Mucosa of rectum (tissue), 2 donors: ENCODE results near the gene MLPH.
"Not testable (repeated sequence)": the region's sequence is repeated elsewhere in the genome, so short reads cannot be mapped to it uniquely, and the experiment has no call there.

Experiments used
- H3K27ac ChIP-seq, 2 donors: one replicate each; pipeline ENCODE4 v1.7.0; 2013; ENCODE audit warnings: inconsistent platforms in 2 of 2, low read depth in 2 of 2, low read length in 2 of 2
- H3K27me3 ChIP-seq, 2 donors: one replicate each; pipeline ENCODE4 v1.7.0; 2013; ENCODE audit warnings: low read length in 2 of 2; ENCODE audit not compliant: control insufficient read depth in 2 of 2, insufficient read depth in 2 of 2
- H3K36me3 ChIP-seq, 2 donors: one replicate each; pipeline ENCODE4 v1.7.0; 2013; ENCODE audit warnings: low read length in 2 of 2; ENCODE audit not compliant: control insufficient read depth in 2 of 2, insufficient read depth in 2 of 2
- H3K4me1 ChIP-seq, 2 donors: one replicate each; pipeline ENCODE4 v1.7.0; 2013; ENCODE audit warnings: low read length in 2 of 2, mild to moderate bottlenecking in 1 of 2; ENCODE audit not compliant: control insufficient read depth in 2 of 2, insufficient read depth in 2 of 2
- H3K4me3 ChIP-seq, 2 donors: one replicate each; pipeline ENCODE4 v1.7.0; 2013; ENCODE audit warnings: low read length in 2 of 2
- H3K9ac ChIP-seq, 2 donors: one replicate each; pipeline ENCODE4 v1.7.0; 2013; ENCODE audit warnings: low read length in 2 of 2, low read depth in 1 of 2, mild to moderate bottlenecking in 1 of 2
- H3K9me3 ChIP-seq, 2 donors: one replicate each; pipeline ENCODE4 v1.7.0; 2013; ENCODE audit warnings: low read length in 2 of 2; ENCODE audit not compliant: control insufficient read depth in 2 of 2
- donor health status: healthy.
- donor health status: Normal muscosa, but diverticular disease.

MLPH gene

DNA sequence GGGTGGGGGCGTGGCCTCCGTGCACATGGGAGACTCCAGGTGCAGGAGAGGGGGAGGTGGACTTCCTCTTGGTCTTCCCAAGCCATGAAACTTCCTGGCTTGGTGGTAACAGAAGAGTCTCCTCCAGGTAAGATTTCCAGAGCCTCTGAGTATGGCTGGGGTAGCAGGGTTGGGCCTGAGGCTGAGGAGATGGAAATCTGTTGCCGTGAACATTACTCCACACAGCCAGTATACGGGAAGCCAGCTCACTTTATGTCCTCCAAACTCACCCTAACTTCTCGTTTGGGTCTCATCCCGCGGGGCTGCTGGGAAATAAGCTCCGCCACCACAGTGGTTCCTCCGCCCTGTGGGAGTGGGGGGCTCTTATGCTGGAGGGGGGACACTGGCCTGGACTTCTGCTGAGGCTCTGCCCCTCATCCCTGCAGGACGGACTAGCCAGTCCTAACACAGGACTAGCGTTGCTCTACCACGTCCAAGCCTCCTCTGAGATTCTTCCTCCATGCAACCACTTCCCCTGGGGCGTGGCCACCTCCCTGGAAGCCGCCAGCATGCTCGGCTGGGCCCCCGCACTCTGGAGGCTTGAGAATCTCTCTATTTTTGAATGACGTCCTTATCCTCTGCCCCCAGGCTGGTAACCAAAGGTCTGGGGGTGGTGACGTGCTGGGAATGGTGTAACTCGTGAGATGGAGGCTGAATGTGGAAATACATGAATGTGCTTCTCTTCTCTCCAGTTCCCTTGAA lies 104.3 kb downstream of the MLPH start:
- H3K27me3 ChIP-seq: no peaks in the 10 kb centered on the region
- peaks cover 3 to 18% of the 10 kb centered on the region in 2 donors for H3K4me1 ChIP-seq
- no peaks in the 10 kb centered on the region for H3K9me3 ChIP-seq
- peak overlapping the region; percentile 68 to 79 for H3K4me3 ChIP-seq
- peak overlapping the region; percentile 42 to 44 for H3K9ac ChIP-seq
- H3K27ac ChIP-seq: peak overlapping the region; percentile 85 to 89
- no peaks in the 10 kb centered on the region for H3K36me3 ChIP-seq

DNA sequence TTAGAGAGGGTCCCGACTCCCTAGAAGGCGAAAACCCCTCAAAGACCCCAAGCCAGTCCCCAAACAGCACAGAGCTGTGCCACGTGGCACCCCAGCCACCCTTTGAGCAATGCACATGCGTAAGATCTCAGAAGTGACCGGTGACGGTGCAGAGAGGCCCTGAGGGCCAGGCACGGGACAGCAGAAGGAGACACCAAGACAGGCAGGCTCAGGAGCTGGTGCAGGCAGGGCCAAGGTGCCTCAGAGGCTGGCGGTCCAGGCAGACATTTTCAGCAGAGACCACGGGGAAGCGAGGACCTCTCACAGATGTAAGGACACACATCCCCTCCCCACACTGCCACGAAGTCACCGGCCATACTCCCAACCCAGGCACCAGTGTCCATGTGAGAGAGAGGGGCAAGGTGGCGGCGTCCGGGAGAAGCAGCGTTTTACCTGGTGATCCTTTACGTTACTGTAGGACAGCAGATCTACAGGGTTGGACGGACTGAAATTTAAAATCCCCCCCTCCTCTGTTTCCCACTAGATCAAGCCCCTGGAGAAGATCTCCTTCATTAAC lies 105.5 kb downstream of the MLPH start:
- Histone ChIP-seq H3K9me3 (no peaks in the 10 kb centered on the region), H3K9ac (no peak overlapping the region), H3K27ac (no peak overlapping the region), H3K4me1 (peaks cover 3 to 18% of the 10 kb centered on the region in 2 donors), H3K36me3 (no peaks in the 10 kb centered on the region), H3K27me3 (no peaks in the 10 kb centered on the region), H3K4me3 (no peak overlapping the region)

DNA sequence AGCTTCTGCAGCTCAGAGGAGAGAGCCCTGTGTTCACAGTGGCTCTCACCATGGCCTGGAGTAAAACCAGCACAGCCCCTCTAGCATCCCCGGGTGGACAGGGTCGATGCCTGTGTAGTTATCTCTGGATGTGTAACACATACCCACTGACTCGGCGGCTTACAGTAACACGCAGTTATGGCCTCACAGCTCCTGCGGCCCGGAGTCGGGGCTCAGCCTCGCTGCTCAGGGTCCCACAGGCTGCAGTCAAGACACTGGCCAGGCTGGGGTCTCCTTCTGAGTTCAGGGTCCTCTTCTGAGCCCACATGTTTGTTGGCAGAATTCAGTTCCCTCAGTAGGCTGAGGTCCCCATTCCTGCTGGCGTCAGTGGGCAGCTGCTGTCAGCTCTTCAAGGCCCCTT lies 106.0 kb downstream of the MLPH start:
- no peaks in the 10 kb centered on the region for H3K36me3 ChIP-seq
- H3K27ac ChIP-seq: no peak overlapping the region
- peaks cover 3 to 18% of the 10 kb centered on the region in 2 donors for H3K4me1 ChIP-seq
- H3K4me3 ChIP-seq: no peak overlapping the region
- H3K27me3 ChIP-seq: no peaks in the 10 kb centered on the region
- no peak overlapping the region for H3K9ac ChIP-seq
- H3K9me3 ChIP-seq: no peaks in the 10 kb centered on the region

DNA sequence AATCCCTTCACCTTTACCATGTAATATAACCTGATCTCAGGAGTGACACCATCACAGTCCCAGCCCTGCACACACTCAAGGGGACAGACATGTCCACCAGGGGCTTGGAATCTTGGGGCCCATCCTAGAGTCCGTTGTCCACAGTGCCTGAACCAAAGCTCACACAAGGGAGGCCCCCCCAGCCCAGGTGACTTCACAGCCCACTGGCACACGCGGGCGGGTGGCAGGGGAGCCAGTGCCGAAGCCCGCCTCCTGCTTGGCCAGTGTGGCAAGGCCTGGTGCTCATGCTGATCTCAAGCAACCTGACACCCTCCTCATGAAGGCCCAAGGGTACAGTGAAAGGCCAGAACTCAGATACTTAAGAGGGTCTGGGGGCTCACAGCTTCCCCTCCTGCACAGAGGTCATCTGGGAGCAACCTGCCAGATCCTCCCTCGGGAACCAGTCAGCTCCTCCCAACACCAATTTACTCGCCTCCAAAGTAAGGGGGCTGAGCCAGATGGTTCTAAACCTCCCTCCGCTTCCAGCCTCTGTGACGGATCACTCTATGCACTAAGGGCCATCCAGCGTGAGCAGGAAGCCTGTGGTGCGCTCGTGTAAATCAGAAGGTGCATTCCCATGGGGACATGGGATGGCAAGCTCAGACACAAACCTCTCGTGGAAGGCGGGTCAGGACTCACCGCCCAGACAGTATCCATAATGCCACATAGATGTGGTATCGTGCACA lies 106.7 kb downstream of the MLPH start:
- Histone ChIP-seq H3K9me3 (no peaks in the 10 kb centered on the region), H3K9ac (no peak overlapping the region), H3K27ac (no peak overlapping the region), H3K36me3 (no peaks in the 10 kb centered on the region), H3K27me3 (no peaks in the 10 kb centered on the region), H3K4me1 (peaks cover 3 to 14% of the 10 kb centered on the region in 2 donors), H3K4me3 (no peak overlapping the region)

DNA sequence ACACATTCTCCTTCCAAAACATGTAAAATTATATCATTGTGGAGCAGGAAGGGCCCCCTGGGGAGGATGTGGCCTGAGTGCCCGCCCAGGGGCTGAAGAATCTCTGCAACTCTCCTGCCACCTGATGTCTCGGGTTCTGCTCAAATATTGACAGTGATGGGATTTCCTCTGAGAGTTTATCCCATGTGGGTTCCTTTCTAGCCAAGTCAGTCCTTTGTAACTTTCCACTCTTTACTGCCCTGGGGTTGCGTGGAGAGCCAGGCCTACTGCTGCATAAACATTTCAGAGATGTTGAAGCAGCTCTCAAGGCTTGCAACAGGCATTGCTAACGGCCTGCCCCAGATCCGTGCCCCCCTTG lies 107.4 kb downstream of the MLPH start:
- Histone ChIP-seq H3K27me3 (no peaks in the 10 kb centered on the region), H3K9me3 (no peaks in the 10 kb centered on the region), H3K4me3 (no peak overlapping the region), H3K36me3 (no peaks in the 10 kb centered on the region), H3K4me1 (peaks cover 3 to 13% of the 10 kb centered on the region in 2 donors), H3K9ac (no peak overlapping the region), H3K27ac (no peak overlapping the region)

DNA sequence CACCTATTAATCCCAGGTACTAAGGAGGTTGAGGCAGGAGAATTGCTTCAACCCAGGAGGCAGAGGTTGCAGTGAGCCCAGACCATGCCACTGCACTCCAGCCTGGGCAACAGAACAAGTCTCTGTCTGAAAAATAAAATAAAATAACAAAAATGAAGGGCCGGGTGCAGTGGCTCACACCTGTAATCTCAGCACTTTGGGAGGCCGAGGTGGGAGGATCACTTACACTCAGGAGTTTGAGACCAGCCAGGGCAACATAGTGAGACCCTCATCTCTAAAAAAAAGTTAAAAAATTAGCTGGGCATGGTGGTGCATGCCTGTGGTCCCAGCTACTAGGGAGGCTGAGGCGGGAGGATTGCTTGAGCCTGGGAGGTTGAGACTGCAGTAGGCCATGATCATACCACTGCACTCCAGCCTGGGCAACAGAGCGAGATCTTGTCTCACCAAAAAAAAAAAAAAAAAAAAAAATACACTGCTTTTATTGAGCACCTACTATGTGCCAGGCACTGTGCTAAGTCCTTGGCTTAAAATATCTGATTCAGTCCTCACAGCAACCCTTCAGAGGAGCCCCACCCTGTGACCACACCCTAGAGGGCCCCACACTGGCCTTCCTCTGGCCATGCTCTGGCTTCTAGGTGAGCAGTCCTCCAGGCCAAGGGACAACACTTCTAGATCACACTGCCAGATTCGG lies 108.9 kb downstream of the MLPH start:
- not testable (repeated sequence) for H3K27ac ChIP-seq, H3K36me3 ChIP-seq, H3K4me3 ChIP-seq, H3K27me3 ChIP-seq, H3K9me3 ChIP-seq, H3K9ac ChIP-seq
- peaks cover 3 to 10% of the 10 kb centered on the region in 2 donors for H3K4me1 ChIP-seq

DNA sequence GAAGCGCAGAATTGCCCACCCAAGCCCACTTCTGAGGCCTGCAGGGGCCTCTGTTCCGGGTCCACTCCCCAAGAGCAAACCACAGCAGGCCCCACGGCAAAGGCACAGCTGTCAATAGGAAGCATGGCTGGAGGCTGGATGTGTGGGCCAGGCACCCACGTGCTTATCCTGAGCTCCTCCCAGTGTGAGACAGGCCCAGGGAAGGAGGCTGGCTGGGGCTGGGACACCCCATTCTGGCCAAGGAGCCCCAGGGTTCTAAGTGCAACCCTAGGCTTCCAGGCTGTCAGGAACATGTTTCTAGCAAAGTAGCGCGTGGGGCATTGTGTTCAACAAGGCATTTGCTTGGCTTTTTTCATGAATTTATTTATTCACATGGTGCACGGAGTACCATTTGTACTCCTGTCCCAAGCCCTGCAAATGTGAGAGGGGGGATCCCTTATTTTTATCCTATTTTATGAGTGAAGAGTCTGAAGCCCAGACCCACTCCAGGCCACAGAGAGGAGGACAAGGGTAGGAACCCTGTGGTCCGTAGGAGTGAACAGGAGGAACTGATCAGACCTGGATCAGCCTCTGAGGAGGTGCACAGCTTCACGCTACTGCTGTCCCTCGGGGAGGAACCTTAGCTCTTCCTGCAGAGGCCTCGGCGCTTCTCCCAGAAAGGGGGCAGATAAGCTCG lies 109.6 kb downstream of the MLPH start:
- no peaks in the 10 kb centered on the region for H3K27me3 ChIP-seq
- peaks cover 2 to 6% of the 10 kb centered on the region in 2 donors for H3K4me1 ChIP-seq
- H3K27ac ChIP-seq: no peak overlapping the region
- no peak overlapping the region for H3K4me3 ChIP-seq
- no peaks in the 10 kb centered on the region for H3K9me3 ChIP-seq
- H3K9ac ChIP-seq: no peak overlapping the region
- no peaks in the 10 kb centered on the region for H3K36me3 ChIP-seq

DNA sequence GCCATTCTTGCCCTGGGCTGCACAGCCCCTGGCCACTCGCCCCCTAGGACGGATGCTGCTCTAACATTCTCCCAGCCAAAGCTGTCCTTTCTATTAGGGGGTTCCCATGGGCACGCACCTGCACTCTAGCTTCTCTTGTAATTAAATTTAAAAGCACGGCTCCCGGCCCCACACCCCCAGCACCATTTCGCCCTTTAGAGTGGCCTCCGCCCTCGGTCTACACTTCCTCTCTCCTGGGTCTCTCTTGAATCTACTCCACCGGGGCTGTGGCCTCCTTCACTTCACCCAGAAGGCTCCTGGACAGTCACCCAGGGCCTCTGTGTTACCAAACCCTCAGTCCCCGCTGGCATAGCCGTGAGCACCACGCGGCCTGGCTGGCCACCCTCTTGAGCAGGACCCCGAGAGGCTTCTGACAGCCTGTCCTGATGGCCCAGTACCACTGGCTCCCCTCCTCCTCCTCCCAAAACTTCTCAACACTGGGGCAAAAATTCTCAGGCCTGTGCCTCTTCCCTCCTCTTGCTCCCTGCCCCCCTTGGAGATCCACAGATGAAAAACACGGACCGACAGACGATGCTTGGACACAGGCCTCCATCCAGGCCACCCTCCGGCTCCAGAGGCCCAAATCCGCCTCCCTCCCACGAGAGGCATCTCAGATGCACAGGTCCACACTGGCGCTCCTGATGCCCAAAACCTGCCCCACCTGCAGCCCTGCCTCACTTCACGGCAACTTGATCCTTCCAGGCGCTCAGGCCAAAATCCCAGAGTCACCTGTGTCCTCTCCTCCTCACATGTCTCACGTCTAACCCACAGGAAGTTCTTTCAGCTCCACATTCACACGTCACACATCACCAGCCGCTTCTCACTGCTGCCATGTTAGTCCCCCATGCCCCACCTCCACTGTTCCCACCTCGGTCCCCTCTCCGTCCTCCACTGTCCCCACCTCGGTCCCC lies 110.4 kb downstream of the MLPH start:
- Histone ChIP-seq H3K27ac (no peak overlapping the region), H3K9ac (no peak overlapping the region), H3K4me1 (peaks cover 0 to 5% of the 10 kb centered on the region in 2 donors), H3K36me3 (no peaks in the 10 kb centered on the region), H3K27me3 (no peaks in the 10 kb centered on the region), H3K9me3 (no peaks in the 10 kb centered on the region), H3K4me3 (no peak overlapping the region)
